Transverse colon (tissue), 4 donors: ENCODE results near the gene CORO2A.

Experiments
- EP300 ChIP-seq: sonication (generic); formaldehyde crosslinking; IDR thresholded peaks from one replicate; pipeline ENCODE4 v1.6.1; 2017; ENCODE audit warnings: antibody characterized with exemption, low read depth
- POLR2AphosphoS5 ChIP-seq, 3 donors: sonication (generic); formaldehyde crosslinking; IDR thresholded peaks; one replicate each; pipeline ENCODE4 v1.6.1; 2016; ENCODE audit warnings: antibody characterized with exemption in 3 of 3
- TF ChIP-seq, protein P1 (sequence below), 5 experiments: fragments of 200-600 bp in 3 of 5; fragments of 450-650 bp in 2 of 5; sonication (generic) in 3 of 5; IDR thresholded peaks; 1 replicate in 2 of 5; 2 replicates in 3 of 5; pipeline ENCODE4 v1.5.1; 2016 to 2017; ENCODE audit warnings: antibody characterized with exemption in 5 of 5, inconsistent platforms in 3 of 5, mild to moderate bottlenecking in 2 of 5, moderate library complexity in 1 of 5

DNA sequence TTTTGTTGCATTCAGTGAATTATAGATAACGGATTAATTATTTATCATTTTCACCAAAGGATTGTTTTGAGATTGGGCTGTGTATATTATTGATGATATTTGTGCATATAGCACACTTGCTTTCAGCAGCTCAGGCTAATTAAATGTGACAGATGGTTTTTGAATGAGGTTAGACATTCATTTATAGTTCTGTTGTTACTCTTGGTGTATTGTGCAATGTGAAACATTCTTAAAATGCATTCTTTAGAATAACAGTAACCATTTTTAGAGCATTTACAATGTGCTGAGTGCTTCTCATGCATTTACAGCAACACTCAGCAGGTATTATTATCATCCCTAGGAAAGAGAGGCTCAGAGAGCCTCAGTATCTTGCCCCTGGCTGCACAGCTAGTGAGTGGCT lies 112.1 kb downstream of the CORO2A start:
- TF ChIP-seq, protein P1, sequence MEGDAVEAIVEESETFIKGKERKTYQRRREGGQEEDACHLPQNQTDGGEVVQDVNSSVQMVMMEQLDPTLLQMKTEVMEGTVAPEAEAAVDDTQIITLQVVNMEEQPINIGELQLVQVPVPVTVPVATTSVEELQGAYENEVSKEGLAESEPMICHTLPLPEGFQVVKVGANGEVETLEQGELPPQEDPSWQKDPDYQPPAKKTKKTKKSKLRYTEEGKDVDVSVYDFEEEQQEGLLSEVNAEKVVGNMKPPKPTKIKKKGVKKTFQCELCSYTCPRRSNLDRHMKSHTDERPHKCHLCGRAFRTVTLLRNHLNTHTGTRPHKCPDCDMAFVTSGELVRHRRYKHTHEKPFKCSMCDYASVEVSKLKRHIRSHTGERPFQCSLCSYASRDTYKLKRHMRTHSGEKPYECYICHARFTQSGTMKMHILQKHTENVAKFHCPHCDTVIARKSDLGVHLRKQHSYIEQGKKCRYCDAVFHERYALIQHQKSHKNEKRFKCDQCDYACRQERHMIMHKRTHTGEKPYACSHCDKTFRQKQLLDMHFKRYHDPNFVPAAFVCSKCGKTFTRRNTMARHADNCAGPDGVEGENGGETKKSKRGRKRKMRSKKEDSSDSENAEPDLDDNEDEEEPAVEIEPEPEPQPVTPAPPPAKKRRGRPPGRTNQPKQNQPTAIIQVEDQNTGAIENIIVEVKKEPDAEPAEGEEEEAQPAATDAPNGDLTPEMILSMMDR (IDR thresholded peaks at IDR 0.05): no peak
- no peak for TF ChIP-seq EP300
- TF ChIP-seq POLR2AphosphoS5 (IDR thresholded peaks at IDR 0.05): no peak
